CD14-positive monocyte (primary cell): ENCODE results near the gene TAF11L5. TPM values are rescaled to one million over a fixed set of nuclear protein-coding genes. Genes with fewer than 3 reads are reported as not detected.
"Not testable (repeated sequence)": the region's sequence is repeated elsewhere in the genome, so short reads cannot be mapped to it uniquely, and the experiment has no call there.

Experiments used
- DNase-seq, 3 donors: peaks; one replicate each; pipeline ENCODE4 v3.0.0-alpha.2; 2011 to 2022
- H2AFZ ChIP-seq: 2 replicates; pipeline ENCODE4 v1.6.0; 2012; ENCODE audit warnings: mild to moderate bottlenecking, low read depth, low read length, inconsistent platforms; ENCODE audit not compliant: insufficient read depth, poor library complexity, severe bottlenecking
- H3K27ac ChIP-seq, 2 donors: 1 replicate in 1 of 2; 2 replicates in 1 of 2; pipeline ENCODE4 v1.5.1; 2012 to 2013; ENCODE audit warnings: low read length in 2 of 2, control low read depth in 1 of 2, inconsistent platforms in 1 of 2, low read depth in 1 of 2, mild to moderate bottlenecking in 1 of 2
- H3K27me3 ChIP-seq, 2 donors: one replicate each; pipeline versions ENCODE4 v1.6.0 to v1.6.1; 2011 to 2013; ENCODE audit warnings: low read length in 2 of 2; ENCODE audit not compliant: control insufficient read depth in 2 of 2, insufficient read depth in 2 of 2
- H3K36me3 ChIP-seq, 2 donors: replicated peaks in 1 of 2; 1 replicate in 1 of 2; 2 replicates in 1 of 2; pipeline versions ENCODE4 v1.5.1 to v1.6.1; 2012 to 2013; ENCODE audit warnings: low read length in 2 of 2, control low read depth in 1 of 2, inconsistent platforms in 1 of 2, mild to moderate bottlenecking in 1 of 2; ENCODE audit not compliant: insufficient read depth in 2 of 2, control insufficient read depth in 1 of 2
- H3K4me1 ChIP-seq, 2 donors: 1 replicate in 1 of 2; 2 replicates in 1 of 2; pipeline versions ENCODE4 v1.5.1 to v1.6.1; 2012 to 2013; ENCODE audit warnings: low read length in 2 of 2, control low read depth in 1 of 2, inconsistent platforms in 1 of 2, mild to moderate bottlenecking in 1 of 2, moderate library complexity in 1 of 2; ENCODE audit not compliant: insufficient read depth in 2 of 2, control insufficient read depth in 1 of 2
- H3K4me2 ChIP-seq: replicated peaks from 2 replicates; pipeline ENCODE3; 2012; ENCODE audit warnings: low read length, moderate library complexity, mild to moderate bottlenecking; ENCODE audit not compliant: poor library complexity, severe bottlenecking; ENCODE audit errors: extremely low read depth
- H3K4me3 ChIP-seq, 3 experiments: fragments of 200-600 bp in 1 of 3; sonication (generic) in 1 of 3; replicated peaks in 1 of 3; 1 replicate in 2 of 3; 2 replicates in 1 of 3; pipeline ENCODE4 v1.5.1; 2011 to 2013; ENCODE audit warnings: low read length in 3 of 3, mild to moderate bottlenecking in 3 of 3, control low read depth in 2 of 3, low read depth in 2 of 3, inconsistent platforms in 1 of 3, moderate library complexity in 1 of 3
- H3K79me2 ChIP-seq: 2 replicates; pipeline ENCODE4 v1.6.0; 2012; ENCODE audit warnings: mild to moderate bottlenecking, control low read depth, inconsistent platforms, low read length, moderate library complexity; ENCODE audit not compliant: insufficient read depth
- H3K9ac ChIP-seq: 2 replicates; pipeline ENCODE4 v1.6.0; 2017; ENCODE audit warnings: low read length, mild to moderate bottlenecking; ENCODE audit not compliant: insufficient read depth, poor library complexity, severe bottlenecking
- H3K9me3 ChIP-seq, 2 donors: replicated peaks in 1 of 2; 1 replicate in 1 of 2; 2 replicates in 1 of 2; pipeline versions ENCODE4 v1.5.1 to v1.6.1; 2012 to 2013; ENCODE audit warnings: low read length in 2 of 2, control low read depth in 1 of 2; ENCODE audit not compliant: control insufficient read depth in 1 of 2, insufficient read depth in 1 of 2
- H4K20me1 ChIP-seq: 2 replicates; pipeline ENCODE4 v1.6.0; 2012; ENCODE audit warnings: mild to moderate bottlenecking, low read length, control low read depth, moderate library complexity; ENCODE audit not compliant: insufficient read depth
- H3K27ac Mint-ChIP-seq, 7 donors: one replicate each; pipeline ENCODE4 v1.8.0; 2020; ENCODE audit warnings: mild to moderate bottlenecking in 7 of 7, mixed read lengths in 7 of 7, moderate library complexity in 6 of 7, inconsistent platforms in 2 of 7
- H3K27me3 Mint-ChIP-seq, 3 donors: one replicate each; pipeline ENCODE4 v1.8.0; 2021 to 2022; ENCODE audit warnings: low read depth in 3 of 3, mild to moderate bottlenecking in 3 of 3, mixed read lengths in 3 of 3, moderate library complexity in 3 of 3, inconsistent platforms in 1 of 3
- H3K36me3 Mint-ChIP-seq, 2 donors: one replicate each; pipeline ENCODE4 v1.8.0; 2020; ENCODE audit warnings: mixed read lengths in 2 of 2, inconsistent platforms in 1 of 2, mild to moderate bottlenecking in 1 of 2
- H3K4me1 Mint-ChIP-seq: one replicate; pipeline ENCODE4 v1.8.0; 2020; ENCODE audit warnings: mild to moderate bottlenecking, mixed read lengths
- H3K4me3 Mint-ChIP-seq, 2 donors: one replicate each; pipeline ENCODE4 v1.8.0; 2020; ENCODE audit warnings: mild to moderate bottlenecking in 2 of 2, mixed read lengths in 2 of 2, moderate library complexity in 1 of 2
- H3K9me3 Mint-ChIP-seq, 7 donors: one replicate each; pipeline ENCODE4 v1.8.0; 2020 to 2022; ENCODE audit warnings: mixed read lengths in 7 of 7, mild to moderate bottlenecking in 6 of 7, moderate library complexity in 6 of 7, inconsistent platforms in 2 of 7
- CTCF ChIP-seq: fragments of 200-600 bp; IDR thresholded peaks from one replicate; pipeline ENCODE4 v1.8.0; 2022; ENCODE audit warnings: antibody characterized with exemption, mild to moderate bottlenecking
- WGBS: methylation state at CpG from one replicate; pipeline ENCODE4 v1.1.5; 2013; ENCODE audit warnings: missing lambda C conversion rate; ENCODE audit not compliant: insufficient coverage; 5-methylcytosine and 5-hydroxymethylcytosine counted together
- intact Hi-C, 2 donors: fragments of 100-400 bp; cut with micrococcal nuclease; formaldehyde crosslinking; loops; one replicate each; pipeline versions ENCODE4 v1.15.0 to v1.15.1; 2023
- polyA plus RNA-seq, 3 donors: library from polyadenylated mRNA; depleted of rRNA in 1 of 3; unstranded in 2 of 3; stranded (reverse) in 1 of 3; fragments of 300-500 nt in 2 of 3; fragments of >200 nt in 1 of 3; fragmentation: Illumina TruSeq in 2 of 3; gene quantifications; 1 replicate in 2 of 3; 2 replicates in 1 of 3; pipeline ENCODE4 v1.2.3, GENCODE V29; 2012 to 2021

Gene TAF11L5
- polyA plus RNA-seq, 3 donors: not detected

- Histone ChIP-seq H3K27me3 (no peaks in the 10 kb centered on the region), H3K79me2 (no peaks in the 10 kb centered on the region), H4K20me1 (no peaks in the 10 kb centered on the region), H2AFZ (no peak overlapping the region), H3K4me3 (no peak overlapping the region), H3K4me1 (peaks cover 0 to 3% of the 10 kb centered on the region in 2 donors), H3K9ac (no peak overlapping the region), H3K9me3 (peaks cover 0 to 12% of the 10 kb centered on the region in 2 donors), H3K27ac (no peak overlapping the region), H3K36me3 (no peaks in the 10 kb centered on the region), H3K4me2 (no peak overlapping the region)
- peaks cover 1 to 3% (median 2%) of the 10 kb centered on the region in 3 donors for H3K27me3 Mint-ChIP-seq
- WGBS: 100% methylated on average over 1 of the region's 1 CpG
- no peaks in the 10 kb centered on the region for H3K36me3 Mint-ChIP-seq
- no peak for DNase-seq
- peaks cover 12% of the 10 kb centered on the region for H3K4me1 Mint-ChIP-seq
- H3K4me3 Mint-ChIP-seq: no peak overlapping the region
- no peak overlapping the region for H3K27ac Mint-ChIP-seq
- no peak for TF ChIP-seq CTCF
- H3K9me3 Mint-ChIP-seq: peaks cover 4 to 13% (median 6%) of the 10 kb centered on the region in 7 donors
- intact Hi-C loops: no loop called here
Observed at GRCh38 chr5:17487174-17487512, 37.9 kb upstream of the TAF11L5 start.

GRCh38 chr5:17491257-17491656 lies 33.8 kb upstream of the TAF11L5 start:
- WGBS: 99% methylated on average over 20 of the region's 23 CpGs

More at GRCh38 chr5:17491257-17491656, 33.8 kb upstream of the TAF11L5 start:
- H2AFZ ChIP-seq, H3K4me1 Mint-ChIP-seq, H3K36me3 Mint-ChIP-seq, H3K27me3 ChIP-seq, H4K20me1 ChIP-seq, H3K27ac ChIP-seq, H3K27me3 Mint-ChIP-seq, H3K4me2 ChIP-seq, DNase-seq, intact Hi-C loops, H3K4me3 ChIP-seq, H3K4me1 ChIP-seq, H3K79me2 ChIP-seq, H3K9ac ChIP-seq, H3K27ac Mint-ChIP-seq, H3K4me3 Mint-ChIP-seq, H3K36me3 ChIP-seq: not testable (repeated sequence)
- H3K9me3 Mint-ChIP-seq: peaks cover 7 to 15% (median 11%) of the 10 kb centered on the region in 7 donors
- peaks cover 0 to 17% of the 10 kb centered on the region in 2 donors for H3K9me3 ChIP-seq
